K562 (cell line): ENCODE data around the gene OR2Y1. TPM values are rescaled to one million over a fixed set of nuclear protein-coding genes. Genes with fewer than 3 reads are reported as not detected.

ENCODE experiments used
- ATAC-seq: fragments of 200-7000 bp; cut with Tn5 transposase; 3 replicates; pipeline ENCODE4 v1.9.1; 2020; ENCODE audit warnings: moderate library complexity
- BruUV-seq: library from RNA; stranded (reverse); fragments of 400-500 nt; replicated peaks from 2 replicates; lab custom pipeline; 2021; lab: Mats Ljungman, UMichigan
- CTCF ChIA-PET: fragments of 300-600 bp; formaldehyde crosslinking; extraction: SDS; loops from one replicate; lab custom pipeline; 2021; ENCODE audit warnings: low intra/inter-chr PET ratio; lab: Yijun Ruan, JAX
- POLR2A ChIA-PET: fragments of 300-600, 350-650 bp; sonication (Branson Sonifier 250); formaldehyde crosslinking; extraction: SDS; loops from one replicate; lab custom pipeline; 2021; ENCODE audit warnings: antibody characterized with exemption, inconsistent platforms; lab: Yijun Ruan, JAX
- DNase-seq, 4 experiments: peaks; one replicate each; pipeline versions ENCODE4 v3.0.0 to v3.0.0-alpha.2; 2011 to 2018; ENCODE audit warnings: low spot score in 3 of 4, mixed read lengths in 3 of 4; ENCODE audit errors: extremely low read depth in 1 of 4
- FAIRE-seq: peaks from 2 replicates; lab custom pipeline; 2011; peaks lifted over from hg19 to GRCh38; lab: Jason Lieb, UNC
- H2AFZ ChIP-seq: 2 replicates; pipeline ENCODE4 v1.6.0; 2011; ENCODE audit warnings: low read depth, low read length, control low read depth, inconsistent platforms
- H3K27ac ChIP-seq: fragments of 200-600 bp; 3 replicates; pipeline ENCODE4 v1.8.0; 2011; ENCODE audit warnings: low read depth, mild to moderate bottlenecking, control low read depth, inconsistent platforms, low read length, moderate library complexity, mixed read lengths; ENCODE audit errors: extremely low read depth
- H3K27me3 ChIP-seq, 2 experiments: fragments of 300-600 bp in 1 of 2; 2 replicates in 1 of 2; 3 replicates in 1 of 2; pipeline versions ENCODE4 v1.6.0 to v1.8.0; 2011; ENCODE audit warnings: inconsistent platforms in 2 of 2, low read length in 2 of 2, mild to moderate bottlenecking in 1 of 2, mixed read lengths in 1 of 2, moderate library complexity in 1 of 2; ENCODE audit not compliant: control insufficient read depth in 2 of 2, insufficient read depth in 2 of 2
- H3K36me3 ChIP-seq: fragments of 300-600 bp; 3 replicates; pipeline ENCODE4 v1.8.0; 2011; ENCODE audit warnings: mild to moderate bottlenecking, low read length, inconsistent platforms; ENCODE audit not compliant: control insufficient read depth, insufficient read depth
- H3K4me1 ChIP-seq, 2 experiments: fragments of 200-600 bp in 1 of 2; replicated peaks in 1 of 2; 2 replicates in 1 of 2; 3 replicates in 1 of 2; pipeline versions ENCODE4 v1.5.1 to v1.8.0; 2011; ENCODE audit warnings: inconsistent platforms in 2 of 2, low read length in 2 of 2, mild to moderate bottlenecking in 1 of 2, mixed read lengths in 1 of 2, moderate library complexity in 1 of 2; ENCODE audit not compliant: control insufficient read depth in 2 of 2, insufficient read depth in 2 of 2
- H3K4me2 ChIP-seq: 2 replicates; pipeline ENCODE4 v1.6.1; 2011; ENCODE audit warnings: low read length, control low read depth, inconsistent platforms, mixed read lengths; ENCODE audit not compliant: insufficient read depth
- H3K4me3 ChIP-seq: fragments of 200-600 bp; sonication (generic), shearing (Covaris generic); 2 replicates; pipeline ENCODE4 v1.5.1; 2016; ENCODE audit warnings: control low read depth, inconsistent platforms
- H3K79me2 ChIP-seq: fragments of 200-600 bp; 3 replicates; pipeline ENCODE4 v1.8.0; 2011; ENCODE audit warnings: low read length, inconsistent platforms; ENCODE audit not compliant: control insufficient read depth, insufficient read depth
- H3K9ac ChIP-seq, 2 experiments: 2 replicates each; pipeline versions ENCODE4 v1.6.0 to v1.6.1; 2011; ENCODE audit warnings: low read depth in 2 of 2, low read length in 2 of 2, control low read depth in 1 of 2, inconsistent platforms in 1 of 2, mild to moderate bottlenecking in 1 of 2, mixed read lengths in 1 of 2; ENCODE audit not compliant: insufficient read depth in 1 of 2
- H3K9me1 ChIP-seq: one replicate; pipeline ENCODE4 v1.6.0; 2011; ENCODE audit warnings: inconsistent platforms, mild to moderate bottlenecking, low read length, moderate library complexity; ENCODE audit not compliant: control insufficient read depth, insufficient read depth
- H3K9me3 ChIP-seq: replicated peaks from 2 replicates; pipeline ENCODE4 v1.5.1; 2011; ENCODE audit warnings: low read depth, low read length, inconsistent platforms; ENCODE audit not compliant: control insufficient read depth, insufficient read depth
- H4K20me1 ChIP-seq: replicated peaks from 2 replicates; pipeline ENCODE4 v1.6.1; 2011; ENCODE audit warnings: low read length, inconsistent platforms, mixed read lengths; ENCODE audit not compliant: control insufficient read depth, insufficient read depth
- BRD9 ChIP-seq: fragments of 450-650 bp; IDR thresholded peaks from 2 replicates; pipeline ENCODE4 v1.6.1; 2018; ENCODE audit warnings: low read depth; ENCODE audit not compliant: partially characterized antibody
- ELF2 ChIP-seq: fragments of 250-450 bp; sonication (Bioruptor Pico); IDR thresholded peaks from 2 replicates; pipeline ENCODE4 v1.5.0; 2021; ENCODE audit warnings: mild to moderate bottlenecking
- EP400 ChIP-seq: fragments of 450-650 bp; IDR thresholded peaks from 2 replicates; pipeline ENCODE4 v1.6.1; 2017; ENCODE audit warnings: antibody characterized with exemption, mild to moderate bottlenecking, moderate library complexity
- ERF ChIP-seq: fragments of 450-650 bp; formaldehyde crosslinking; IDR thresholded peaks from 2 replicates; pipeline ENCODE4 v1.4.0; 2020; ENCODE audit warnings: mild to moderate bottlenecking, mixed read lengths
- ETS1 ChIP-seq: conservative IDR thresholded peaks from 2 replicates; pipeline ENCODE4 v1.6.1; 2011; ENCODE audit warnings: low read depth, mild to moderate bottlenecking, low read length; ENCODE audit not compliant: control insufficient read depth
- EZH2 ChIP-seq: IDR thresholded peaks from 2 replicates; pipeline ENCODE4 v1.6.1; 2012; ENCODE audit warnings: low read depth, mild to moderate bottlenecking, inconsistent platforms, low read length, borderline replicate concordance
- FUS ChIP-seq: fragments of 200-400 bp; formaldehyde crosslinking; optimal IDR thresholded peaks from 2 replicates; pipeline ENCODE3; 2017; ENCODE audit warnings: low read depth, low read length
- GTF3C2 ChIP-seq: IDR thresholded peaks from 3 replicates; pipeline ENCODE4 v1.6.1; 2011; ENCODE audit warnings: borderline replicate concordance, mild to moderate bottlenecking, moderate library complexity; ENCODE audit not compliant: insufficient read length; ENCODE audit errors: extremely low read depth
- ILK ChIP-seq: fragments of 450-650 bp; IDR thresholded peaks from 2 replicates; pipeline ENCODE4 v1.6.1; 2016; ENCODE audit warnings: missing genetic modification characterization, low read depth, mild to moderate bottlenecking, missing compliant biosample characterization, moderate library complexity, borderline replicate concordance
- MBD1 ChIP-seq: fragments of 250-450 bp; sonication (Bioruptor Pico); IDR thresholded peaks from 2 replicates; pipeline ENCODE4 v1.8.0; 2022; ENCODE audit warnings: inconsistent platforms
- MBD2 ChIP-seq: sonication (generic); IDR thresholded peaks from 2 replicates; pipeline ENCODE4 v1.6.1; 2016; ENCODE audit warnings: low read depth, borderline replicate concordance
- NR2C2 ChIP-seq, 2 experiments: fragments of 200-800 bp in 1 of 2; sonication (Bioruptor generic) in 1 of 2; sonication (generic) in 1 of 2; formaldehyde crosslinking in 1 of 2; IDR thresholded peaks; 2 replicates each; pipeline versions ENCODE4 v1.6.1 to v1.8.0; 2016 to 2022; ENCODE audit warnings: mild to moderate bottlenecking in 1 of 2, missing compliant biosample characterization in 1 of 2, missing genetic modification characterization in 1 of 2, missing genetic modification reagents in 1 of 2
- PHTF2 ChIP-seq: fragments of 250-450 bp; sonication (Bioruptor Pico); IDR thresholded peaks from 2 replicates; pipeline ENCODE4 v1.5.0; 2021; ENCODE audit warnings: mild to moderate bottlenecking
- SMAD1 ChIP-seq: fragments of 150-350 bp; IDR thresholded peaks from 2 replicates; pipeline ENCODE4 v1.6.1; 2014; ENCODE audit warnings: low read length, low read depth; ENCODE audit not compliant: partially characterized antibody
- SUPT5H ChIP-seq: fragments of 450-650 bp; IDR thresholded peaks from 2 replicates; pipeline ENCODE4 v1.6.1; 2016
- ZKSCAN3 ChIP-seq: fragments of 250-450 bp; sonication (Bioruptor Pico); IDR thresholded peaks from 2 replicates; pipeline ENCODE4 v1.4.0; 2020
- ZNF780A ChIP-seq: fragments of 250-450 bp; sonication (Bioruptor Pico); IDR thresholded peaks from 2 replicates; pipeline ENCODE4 v1.5.0; 2021; ENCODE audit warnings: mild to moderate bottlenecking
- WGBS: fragments of 100-300 bp; shearing (Covaris generic); methylation state at CpG from one replicate; pipeline ENCODE4 v1.1.6; 2016; ENCODE audit warnings: low coverage, mixed read lengths; ENCODE audit not compliant: insufficient coverage; ENCODE audit errors: missing lambda C conversion rate; 5-methylcytosine and 5-hydroxymethylcytosine counted together
- in situ Hi-C: fragments of 300-500 bp; cut with MboI; formaldehyde crosslinking; loops from 4 replicates; pipeline ENCODE4 v1.15.0; 2018; ENCODE audit warnings: inconsistent platforms, mixed read lengths
- intact Hi-C: fragments of 100-400 bp; cut with micrococcal nuclease; formaldehyde crosslinking; loops from 2 replicates; pipeline ENCODE4 v1.14.2; 2022
- polyA plus RNA-seq, 8 experiments: library from polyadenylated mRNA; depleted of rRNA in 4 of 8; stranded (reverse) in 5 of 8; unstranded in 3 of 8; fragments of >200 nt; fragmentation: Nextera tagmentation in 2 of 8; fragmentation: Illumina TruSeq in 1 of 8; extraction: Ambion mirVana in 2 of 8; extraction: Trizol in 1 of 8; gene quantifications; 2 replicates each; pipeline versions ENCODE4 v1.2.1 to v1.2.3, GENCODE V29; 2011 to 2014; ENCODE audit warnings: inconsistent platforms in 1 of 8, missing spikeins in 1 of 8
- total RNA-seq, 7 experiments: library from RNA; depleted of rRNA in 6 of 7; stranded (reverse); fragments of >200 nt in 6 of 7; fragmentation: Illumina TruSeq in 2 of 7; extraction: Trizol in 2 of 7; gene quantifications; 2 replicates each; pipeline versions ENCODE4 v1.2.1 to v1.2.3, GENCODE V29; 2011 to 2021; ENCODE audit warnings: low replicate concordance in 1 of 7

OR2Y1 gene
- total and polyA plus RNA-seq, 9 of the 15 experiments (the other 6 are each of a cell fraction or from before 2014, with no cell fraction given): not detected

- TF ChIP-seq MBD1 (CRISPR knock-in tag): no peak
- no peak for TF ChIP-seq ILK
- no peak for TF ChIP-seq ERF (CRISPR knock-in tag)
These were observed 49.3 kb downstream of the OR2Y1 start (continued) for GRCh38 chr5:180690562-180690961.

GRCh38 chr5:180689775-180690174 is 50.1 kb downstream of the OR2Y1 start:
- WGBS: 3% methylated on average over 7 of the region's 7 CpGs
- no peaks in the 10 kb centered on the region for H4K20me1 ChIP-seq
- no peak overlapping the region for H3K4me3 ChIP-seq
- H3K4me2 ChIP-seq: no peak overlapping the region
- H3K9me3 ChIP-seq: no peaks in the 10 kb centered on the region
- in situ Hi-C loops (no loop called here), intact Hi-C loops (no loop called here)
- ChIA-PET CTCF (no interaction called here), POLR2A (no interaction called here)
- ATAC-seq: no peak
- no peak overlapping the region for H2AFZ ChIP-seq
- no peaks in the 10 kb centered on the region for H3K36me3 ChIP-seq
- TF ChIP-seq MBD2: no peak
- TF ChIP-seq SMAD1: no peak
- no peak for TF ChIP-seq ZNF780A
- no peak for TF ChIP-seq EP400
- TF ChIP-seq PHTF2 (CRISPR knock-in tag): no peak
- TF ChIP-seq FUS: no peak
- no peak for TF ChIP-seq EZH2
- TF ChIP-seq ZKSCAN3 (CRISPR knock-in tag): no peak
- TF ChIP-seq ETS1: no peak
- no peak for TF ChIP-seq BRD9
- no peak for TF ChIP-seq GTF3C2
- no peak for TF ChIP-seq NR2C2 (CRISPR knock-in tag; IDR thresholded peaks at IDR 0.05)
- no peak for TF ChIP-seq NR2C2 (tag; IDR thresholded peaks at IDR 0.05)
- no peak for TF ChIP-seq ELF2 (CRISPR knock-in tag)
- no peak for TF ChIP-seq SUPT5H
- no peaks in the 10 kb centered on the region for H3K79me2 ChIP-seq
- BruUV-seq: no TSS peak
- no peak overlapping the region for H3K27ac ChIP-seq
- no peak overlapping the region for H3K9ac ChIP-seq
- no peak for FAIRE-seq
- no peaks in the 10 kb centered on the region for H3K9me1 ChIP-seq
- no peak for DNase-seq
- H3K4me1 ChIP-seq: no peaks in the 10 kb centered on the region
- H3K27me3 ChIP-seq: peaks cover 54 to 55% of the 10 kb centered on the region in 2 experiments
